Measurements from ENCODE around the gene CA9.

CA9 gene

GRCh38 chr9:35651956-35652828, 21.5 kb upstream of the CA9 start:
- in situ Hi-C loops (cut with MboI; ENCODE audit: low sequenced_read_pairs) = no loop called here

GRCh38 chr9:35652829-35653209, 20.9 kb upstream of the CA9 start:
- in situ Hi-C loops (cut with MboI; ENCODE audit: low sequenced_read_pairs) = no loop called here

GRCh38 chr9:35653611-35654010, 20.1 kb upstream of the CA9 start:
- in situ Hi-C loops (cut with MboI; ENCODE audit: low sequenced_read_pairs) = no loop called here

GRCh38 chr9:35656348-35656747, 17.4 kb upstream of the CA9 start:
- in situ Hi-C loops (cut with MboI; ENCODE audit: low sequenced_read_pairs) = no loop called here

GRCh38 chr9:35656831-35657545, 16.7 kb upstream of the CA9 start:
- in situ Hi-C loops (cut with MboI; ENCODE audit: low sequenced_read_pairs) = no loop called here

- in situ Hi-C loops (cut with MboI; ENCODE audit: low sequenced_read_pairs) = no loop called here
Measured at GRCh38 chr9:35657546-35658136, 16.1 kb upstream of the CA9 start, which contains the start of gene RMRP. Gene RMRP (minus strand): TSS chr9:35658019.

- in situ Hi-C loops (cut with MboI; ENCODE audit: low sequenced_read_pairs) = no loop called here
Measured at GRCh38 chr9:35658137-35658967, 15.4 kb upstream of the CA9 start, which contains the start of gene CCDC107. Gene CCDC107 (plus strand): TSS chr9:35658292. CDS start chr9:35658380, 88 bp downstream.

GRCh38 chr9:35658968-35659220, 14.8 kb upstream of the CA9 start:
- in situ Hi-C loops (cut with MboI; ENCODE audit: low sequenced_read_pairs) = no loop called here

GRCh38 chr9:35659340-35659739, 14.4 kb upstream of the CA9 start:
- in situ Hi-C loops (cut with MboI; ENCODE audit: low sequenced_read_pairs) = no loop called here

- in situ Hi-C loops (cut with MboI; ENCODE audit: low sequenced_read_pairs) = no loop called here
Measured at GRCh38 chr9:35660966-35661415, 12.7 kb upstream of the CA9 start.

- in situ Hi-C loops (cut with MboI; ENCODE audit: low sequenced_read_pairs) = no loop called here
Measured at GRCh38 chr9:35661756-35662350, 11.9 kb upstream of the CA9 start.

GRCh38 chr9:35662437-35662836, 11.3 kb upstream of the CA9 start:
- in situ Hi-C loops (cut with MboI; ENCODE audit: low sequenced_read_pairs) = no loop called here

GRCh38 chr9:35664531-35665470, 8.9 kb upstream of the CA9 start, which contains the start of gene ARHGEF39:
Gene ARHGEF39 (minus strand): TSS chr9:35665195. CDS start chr9:35665169, 26 bp downstream.
- in situ Hi-C loops (cut with MboI; ENCODE audit: low sequenced_read_pairs) = no loop called here

- in situ Hi-C loops (cut with MboI; ENCODE audit: low sequenced_read_pairs) = no loop called here
Measured at GRCh38 chr9:35665471-35665818, 8.3 kb upstream of the CA9 start.

- in situ Hi-C loops (cut with MboI; ENCODE audit: low sequenced_read_pairs) = no loop called here
Measured at GRCh38 chr9:35666045-35666444, 7.7 kb upstream of the CA9 start.

- in situ Hi-C loops (cut with MboI; ENCODE audit: low sequenced_read_pairs) = no loop called here
Measured at GRCh38 chr9:35666549-35666948, 7.2 kb upstream of the CA9 start.

- in situ Hi-C loops (cut with MboI; ENCODE audit: low sequenced_read_pairs) = no loop called here
Measured at GRCh38 chr9:35667939-35668338, 5.8 kb upstream of the CA9 start.

GRCh38 chr9:35669331-35670145, 4.2 kb upstream of the CA9 start:
- in situ Hi-C loops (cut with MboI; ENCODE audit: low sequenced_read_pairs) = no loop called here

GRCh38 chr9:35674025-35674361, 265 bp downstream of the CA9 start:
- in situ Hi-C loops (cut with MboI; ENCODE audit: low sequenced_read_pairs) = no loop called here
